Gastrocnemius medialis (tissue), 4 donors: ENCODE data around the gene RNPS1.

Source experiments
- POLR2A ChIP-seq, 2 donors: fragments of 450-650 bp; IDR thresholded peaks; one replicate each; pipeline ENCODE4 v1.6.1; 2017; ENCODE audit warnings: antibody characterized with exemption in 2 of 2, mild to moderate bottlenecking in 2 of 2, moderate library complexity in 2 of 2
- TF ChIP-seq, protein P1 (sequence below), 5 experiments: fragments of 450-650 bp in 3 of 5; fragments of 200-600 bp in 2 of 5; sonication (generic) in 2 of 5; IDR thresholded peaks in 4 of 5; conservative IDR thresholded peaks in 1 of 5; 1 replicate in 4 of 5; 2 replicates in 1 of 5; pipeline ENCODE4 v1.5.1; 2016 to 2019; ENCODE audit warnings: antibody characterized with exemption in 5 of 5, mild to moderate bottlenecking in 3 of 5, moderate library complexity in 3 of 5

DNA sequence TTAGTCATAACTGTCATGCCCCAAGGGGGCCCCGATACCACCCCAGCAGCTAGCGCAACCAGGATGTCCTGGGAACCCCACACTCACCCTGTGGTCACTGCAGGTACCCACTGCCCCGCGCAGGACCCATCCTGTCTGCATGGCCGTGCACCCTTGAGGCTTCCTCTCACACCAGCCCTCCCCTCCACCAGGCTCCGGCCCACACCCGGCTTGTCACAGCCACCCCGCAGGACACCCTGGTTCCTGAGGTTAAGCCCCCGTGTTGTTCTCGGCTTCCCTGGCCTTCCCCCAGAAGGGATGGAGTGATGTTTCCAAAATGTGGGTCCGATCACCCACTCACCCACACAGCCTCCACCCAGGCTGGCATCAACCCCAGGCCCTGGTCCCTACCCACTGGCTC is 24.1 kb downstream of the RNPS1 start:
- TF ChIP-seq, protein P1, sequence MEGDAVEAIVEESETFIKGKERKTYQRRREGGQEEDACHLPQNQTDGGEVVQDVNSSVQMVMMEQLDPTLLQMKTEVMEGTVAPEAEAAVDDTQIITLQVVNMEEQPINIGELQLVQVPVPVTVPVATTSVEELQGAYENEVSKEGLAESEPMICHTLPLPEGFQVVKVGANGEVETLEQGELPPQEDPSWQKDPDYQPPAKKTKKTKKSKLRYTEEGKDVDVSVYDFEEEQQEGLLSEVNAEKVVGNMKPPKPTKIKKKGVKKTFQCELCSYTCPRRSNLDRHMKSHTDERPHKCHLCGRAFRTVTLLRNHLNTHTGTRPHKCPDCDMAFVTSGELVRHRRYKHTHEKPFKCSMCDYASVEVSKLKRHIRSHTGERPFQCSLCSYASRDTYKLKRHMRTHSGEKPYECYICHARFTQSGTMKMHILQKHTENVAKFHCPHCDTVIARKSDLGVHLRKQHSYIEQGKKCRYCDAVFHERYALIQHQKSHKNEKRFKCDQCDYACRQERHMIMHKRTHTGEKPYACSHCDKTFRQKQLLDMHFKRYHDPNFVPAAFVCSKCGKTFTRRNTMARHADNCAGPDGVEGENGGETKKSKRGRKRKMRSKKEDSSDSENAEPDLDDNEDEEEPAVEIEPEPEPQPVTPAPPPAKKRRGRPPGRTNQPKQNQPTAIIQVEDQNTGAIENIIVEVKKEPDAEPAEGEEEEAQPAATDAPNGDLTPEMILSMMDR (IDR thresholded peaks at IDR 0.05 in 4 of 5, conservative IDR thresholded peaks at IDR 0.05 in 1 of 5): no peak
- TF ChIP-seq POLR2A (IDR thresholded peaks at IDR 0.05): no peak
